HEK293T (cell line): ENCODE results near the gene BHLHE23.
A peak's percentile ranks its signal among the peaks of the same experiment; 100 is the strongest.

Source experiments
- CTCF ChIA-PET: fragments of 350-600 bp; formaldehyde crosslinking; extraction: SDS; loops from one replicate; lab custom pipeline; 2021; ENCODE audit warnings: antibody characterized with exemption, inconsistent platforms; lab: Yijun Ruan, JAX
- POLR2A ChIA-PET: fragments of 350-600 bp; formaldehyde crosslinking; extraction: SDS; loops from one replicate; lab custom pipeline; 2020; ENCODE audit warnings: antibody characterized with exemption, inconsistent platforms; lab: Yijun Ruan, JAX
- DNase-seq: peaks from one replicate; pipeline ENCODE4 v3.0.0; 2012; ENCODE audit warnings: mixed read lengths; ENCODE audit errors: extremely low spot score
- ARNT ChIP-seq: fragments of 450-650 bp; IDR thresholded peaks from 2 replicates; pipeline ENCODE4 v1.6.1; 2017; ENCODE audit warnings: mild to moderate bottlenecking
- BHLHE40 ChIP-seq: fragments of 450-650 bp; IDR thresholded peaks from 2 replicates; pipeline ENCODE4 v1.6.1; 2016; ENCODE audit warnings: mild to moderate bottlenecking, moderate library complexity, borderline replicate concordance
- CTBP1 ChIP-seq: fragments of 450-650 bp; IDR thresholded peaks from 2 replicates; pipeline ENCODE4 v1.6.1; 2016; ENCODE audit warnings: borderline replicate concordance
- ELF4 ChIP-seq: fragments of 450-650 bp; IDR thresholded peaks from 2 replicates; pipeline ENCODE4 v1.6.1; 2017; ENCODE audit warnings: antibody characterized with exemption
- FOXA1 ChIP-seq: fragments of 450-650 bp; IDR thresholded peaks from 2 replicates; pipeline ENCODE4 v1.6.1; 2016; ENCODE audit warnings: mild to moderate bottlenecking
- FOXK2 ChIP-seq: fragments of 450-650 bp; IDR thresholded peaks from 2 replicates; pipeline ENCODE4 v1.6.1; 2016; ENCODE audit warnings: mild to moderate bottlenecking
- FOXM1 ChIP-seq: fragments of 450-650 bp; IDR thresholded peaks from 2 replicates; pipeline ENCODE4 v1.6.1; 2017; ENCODE audit warnings: mild to moderate bottlenecking, borderline replicate concordance
- HDGF ChIP-seq: fragments of 450-650 bp; IDR thresholded peaks from 2 replicates; pipeline ENCODE4 v1.6.1; 2017; ENCODE audit warnings: antibody characterized with exemption, borderline replicate concordance
- L3MBTL2 ChIP-seq: fragments of 450-650 bp; conservative IDR thresholded peaks from 2 replicates; pipeline ENCODE4 v1.6.1; 2016; ENCODE audit warnings: mild to moderate bottlenecking
- LEF1 ChIP-seq: fragments of 450-650 bp; IDR thresholded peaks from 2 replicates; pipeline ENCODE4 v1.6.1; 2017; ENCODE audit warnings: mild to moderate bottlenecking, borderline replicate concordance
- NFRKB ChIP-seq: fragments of 450-650 bp; IDR thresholded peaks from 2 replicates; pipeline ENCODE4 v1.6.1; 2016; ENCODE audit warnings: mild to moderate bottlenecking, moderate library complexity
- SP1 ChIP-seq: fragments of 450-650 bp; IDR thresholded peaks from 2 replicates; pipeline ENCODE4 v1.6.1; 2017
- SUZ12 ChIP-seq: fragments of 450-650 bp; IDR thresholded peaks from 2 replicates; pipeline ENCODE4 v1.6.1; 2016; ENCODE audit warnings: mild to moderate bottlenecking
- TARDBP ChIP-seq: fragments of 450-650 bp; IDR thresholded peaks from 2 replicates; pipeline ENCODE4 v1.6.1; 2016
- ZNF384 ChIP-seq: fragments of 450-650 bp; IDR thresholded peaks from 2 replicates; pipeline ENCODE4 v1.6.1; 2016
- TF ChIP-seq, protein P1 (sequence below): fragments of 450-650 bp; IDR thresholded peaks from 2 replicates; pipeline ENCODE4 v1.6.1; 2016

The BHLHE23 gene

DNA sequence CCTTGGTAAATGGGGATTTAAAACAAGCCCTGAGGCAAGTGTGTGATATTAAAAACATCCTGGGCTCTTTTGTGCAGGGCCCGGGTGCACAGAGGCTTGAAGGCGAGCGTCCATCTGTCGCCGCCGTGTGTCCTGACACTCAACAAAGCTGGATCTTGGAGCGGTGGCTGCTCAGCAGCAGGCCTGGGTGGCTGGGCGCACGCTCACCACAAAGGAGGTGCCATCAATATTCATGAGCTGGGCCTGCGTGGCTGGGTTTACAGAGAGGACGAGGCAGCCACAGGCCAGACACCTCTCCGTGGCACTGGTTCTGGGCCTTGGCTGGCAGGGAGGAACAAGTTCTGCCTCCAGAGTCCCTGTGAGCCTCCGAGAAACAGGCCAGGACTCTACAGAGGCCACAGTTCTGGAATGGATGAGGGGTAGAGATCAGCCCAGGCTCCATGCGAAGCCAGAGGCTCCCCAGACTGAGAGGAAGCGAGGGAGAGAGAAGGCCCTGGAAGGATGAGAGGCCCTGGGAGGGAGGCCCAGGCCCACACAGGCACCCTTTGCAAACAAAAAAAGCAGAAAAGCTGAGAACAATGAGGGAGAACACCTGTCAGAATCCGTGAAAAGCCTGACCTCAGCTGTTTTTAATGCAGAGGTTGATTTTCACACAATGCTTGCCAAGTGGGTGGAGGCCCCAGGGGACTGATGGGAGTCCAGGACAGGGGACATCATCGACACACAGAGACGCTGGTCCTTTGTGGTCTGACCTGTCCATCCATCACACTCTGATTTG, 21.9 kb downstream of the BHLHE23 start:
- ChIA-PET POLR2A (no interaction called here), CTCF (no interaction called here)
- DNase-seq: no peak
- TF ChIP-seq ARNT: no peak
- no peak for TF ChIP-seq HDGF
- no peak for TF ChIP-seq NFRKB
- TF ChIP-seq ELF4: no peak
- TF ChIP-seq, protein P1, sequence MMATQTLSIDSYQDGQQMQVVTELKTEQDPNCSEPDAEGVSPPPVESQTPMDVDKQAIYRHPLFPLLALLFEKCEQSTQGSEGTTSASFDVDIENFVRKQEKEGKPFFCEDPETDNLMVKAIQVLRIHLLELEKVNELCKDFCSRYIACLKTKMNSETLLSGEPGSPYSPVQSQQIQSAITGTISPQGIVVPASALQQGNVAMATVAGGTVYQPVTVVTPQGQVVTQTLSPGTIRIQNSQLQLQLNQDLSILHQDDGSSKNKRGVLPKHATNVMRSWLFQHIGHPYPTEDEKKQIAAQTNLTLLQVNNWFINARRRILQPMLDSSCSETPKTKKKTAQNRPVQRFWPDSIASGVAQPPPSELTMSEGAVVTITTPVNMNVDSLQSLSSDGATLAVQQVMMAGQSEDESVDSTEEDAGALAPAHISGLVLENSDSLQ: no peak
- TF ChIP-seq SP1: no peak
- TF ChIP-seq FOXA1: no peak
- TF ChIP-seq FOXM1: no peak
- TF ChIP-seq SUZ12: no peak
- no peak for TF ChIP-seq L3MBTL2
- TF ChIP-seq ZNF384: no peak
- TF ChIP-seq FOXK2: no peak
- no peak for TF ChIP-seq TARDBP
- no peak for TF ChIP-seq LEF1

DNA sequence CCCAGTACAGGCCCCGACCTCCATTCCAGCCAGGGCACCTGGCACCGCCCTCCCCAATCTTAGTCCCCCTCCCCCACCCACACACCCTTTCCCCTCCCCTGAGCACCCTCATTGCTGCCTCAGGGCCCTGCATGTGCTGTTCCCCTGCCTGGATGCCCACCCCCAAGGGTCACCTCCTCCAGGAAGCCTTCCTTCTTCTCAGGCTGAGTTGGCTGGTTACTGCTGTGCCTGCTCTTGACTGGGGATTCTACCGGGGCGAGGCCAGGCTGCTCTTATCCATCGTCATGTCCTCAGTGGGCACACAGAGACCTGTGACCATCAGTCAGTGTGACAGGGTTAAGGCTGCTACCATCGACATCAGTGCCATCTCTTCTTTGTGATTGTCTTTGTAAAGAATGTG, 23.6 kb downstream of the BHLHE23 start:
- POLR2A ChIA-PET: no interaction called here
- DNase-seq: no peak
- TF ChIP-seq, protein P1: no peak
- TF ChIP-seq NFRKB (no peak), FOXK2 (no peak), SP1 (no peak), BHLHE40 (no peak), LEF1 (no peak), ZNF384 (no peak), ELF4 (no peak), FOXM1 (no peak), HDGF (no peak)
- CTCF ChIA-PET: no interaction called here

DNA sequence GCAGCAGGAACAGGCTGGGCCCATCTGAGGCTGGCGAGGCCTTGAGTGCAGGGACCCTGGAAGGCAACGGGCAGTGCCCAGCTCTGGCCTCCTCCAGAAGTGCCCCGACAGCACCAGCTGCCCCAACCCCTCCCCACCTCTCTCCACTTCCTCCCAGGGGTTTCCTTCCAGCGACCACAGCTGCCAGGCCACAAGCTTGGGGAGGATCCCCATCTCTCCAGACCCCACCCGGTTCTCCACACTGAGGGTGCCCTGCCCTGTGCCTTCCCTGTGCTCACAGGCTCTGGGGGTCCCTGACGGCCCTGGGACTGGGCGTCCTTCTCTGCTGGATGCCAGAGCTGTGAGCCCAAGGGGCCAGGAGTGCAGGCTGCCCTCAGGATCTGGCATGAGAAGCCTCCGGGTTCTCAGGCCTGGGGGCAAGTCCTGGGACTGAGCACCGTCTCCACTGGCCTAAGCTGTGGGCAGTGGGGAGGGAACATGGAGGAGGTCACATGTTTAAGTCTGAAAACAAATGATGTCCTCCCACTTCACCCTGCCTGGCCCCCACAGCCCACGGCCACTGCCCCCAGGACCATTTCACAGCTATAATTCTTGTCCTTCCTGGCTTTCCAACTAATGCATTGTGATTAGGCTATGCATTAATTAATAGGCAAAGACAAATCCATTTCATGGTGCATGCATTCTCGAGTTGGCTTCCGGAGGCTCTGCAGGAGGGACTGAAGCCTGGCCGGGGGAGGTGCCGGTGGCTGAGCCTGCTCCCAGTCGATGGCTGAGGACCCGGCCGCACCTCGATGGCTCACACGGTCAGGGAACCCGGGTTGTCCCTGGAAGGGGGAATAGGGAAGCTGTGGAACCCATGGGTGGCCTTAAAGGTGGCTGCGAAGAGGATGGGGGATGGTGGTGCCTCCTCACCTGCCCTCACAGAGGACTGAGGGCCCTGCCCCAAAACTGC, 24.4 kb downstream of the BHLHE23 start:
- no peak for DNase-seq

DNA sequence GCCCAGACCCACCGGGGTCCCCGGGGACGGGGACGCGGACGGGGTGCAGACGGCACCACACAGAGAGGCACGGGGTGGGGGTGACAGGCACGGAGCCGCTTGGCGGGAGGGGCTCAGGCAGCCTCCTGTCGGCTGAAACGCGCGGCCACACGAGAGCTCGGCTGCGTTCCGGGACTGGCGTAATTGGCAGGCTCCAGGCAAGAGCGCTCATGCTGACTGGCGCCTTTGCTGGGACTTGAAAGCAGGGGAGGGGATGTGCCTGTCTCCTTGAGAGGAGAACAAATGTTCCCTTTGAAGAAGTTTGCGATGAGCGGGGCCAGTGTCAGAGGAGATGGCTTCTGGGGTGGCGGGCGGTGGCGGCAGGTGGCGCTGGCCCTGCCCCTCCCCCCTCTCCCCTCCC, 25.8 kb downstream of the BHLHE23 start:
- ChIA-PET CTCF (interaction anchor here (1.0 to 1.1 kb wide), 2 partner anchors 8 to 28 kb away, joined by 3 read pairs; no protein-coding TSS in a partner anchor), POLR2A (no interaction called here)
- TF ChIP-seq TARDBP (no peak), ARNT (no peak), NFRKB (no peak), ELF4 (no peak), FOXK2 (no peak), LEF1 (no peak), SUZ12 (no peak), CTBP1 (no peak), ZNF384 (no peak)
- peak; percentile 30 for DNase-seq

More for the DNA sequence above, 24.4 kb downstream of the BHLHE23 start:
- POLR2A ChIA-PET: interaction anchor here (1.4 kb wide), 1 partner anchor 24 kb away, joined by 3 read pairs; the partner anchor contains the start of gene BHLHE23
- TF ChIP-seq NFRKB (no peak), L3MBTL2 (no peak), CTBP1 (no peak), TARDBP (no peak)
- CTCF ChIA-PET: interaction anchor here (1.1 kb wide), 1 partner anchor 10 kb away, joined by 3 read pairs; no protein-coding TSS in a partner anchor

DNA sequence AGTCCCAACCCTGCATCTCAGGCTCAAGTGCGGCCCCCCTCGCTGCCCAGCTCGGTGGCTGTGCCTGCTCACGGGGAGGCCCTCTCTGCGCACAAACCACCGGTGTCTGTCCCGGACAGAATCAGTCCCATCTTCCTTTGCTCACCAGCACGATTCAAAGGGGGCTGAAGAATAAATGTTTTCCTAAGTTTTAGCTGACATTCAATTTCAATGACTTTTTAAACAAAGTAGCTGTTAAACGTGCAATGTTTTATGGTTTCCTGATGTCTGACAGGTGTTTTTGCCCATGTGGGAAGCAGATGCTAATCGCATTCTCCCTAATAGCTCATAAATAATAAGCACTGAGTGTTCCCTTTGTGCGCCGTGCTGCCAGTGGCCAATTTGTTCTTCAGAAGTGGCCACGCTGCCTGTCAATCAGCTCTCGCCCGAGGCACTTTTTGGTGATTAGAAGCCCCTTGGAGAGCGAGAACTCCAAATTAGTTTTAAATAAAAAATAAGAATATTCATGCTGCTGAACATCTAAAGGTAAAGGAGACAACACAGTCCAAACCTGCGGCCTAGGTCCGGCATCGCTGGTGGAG, 26.3 kb downstream of the BHLHE23 start:
- CTCF ChIA-PET: interaction anchor here (1.0 to 1.1 kb wide), 2 partner anchors 8 to 29 kb away, joined by 3 read pairs; no protein-coding TSS in a partner anchor
- DNase-seq: no peak
- POLR2A ChIA-PET: no interaction called here
- TF ChIP-seq TARDBP (no peak), SP1 (no peak)
- TF ChIP-seq, protein P1: peak; percentile 58

DNA sequence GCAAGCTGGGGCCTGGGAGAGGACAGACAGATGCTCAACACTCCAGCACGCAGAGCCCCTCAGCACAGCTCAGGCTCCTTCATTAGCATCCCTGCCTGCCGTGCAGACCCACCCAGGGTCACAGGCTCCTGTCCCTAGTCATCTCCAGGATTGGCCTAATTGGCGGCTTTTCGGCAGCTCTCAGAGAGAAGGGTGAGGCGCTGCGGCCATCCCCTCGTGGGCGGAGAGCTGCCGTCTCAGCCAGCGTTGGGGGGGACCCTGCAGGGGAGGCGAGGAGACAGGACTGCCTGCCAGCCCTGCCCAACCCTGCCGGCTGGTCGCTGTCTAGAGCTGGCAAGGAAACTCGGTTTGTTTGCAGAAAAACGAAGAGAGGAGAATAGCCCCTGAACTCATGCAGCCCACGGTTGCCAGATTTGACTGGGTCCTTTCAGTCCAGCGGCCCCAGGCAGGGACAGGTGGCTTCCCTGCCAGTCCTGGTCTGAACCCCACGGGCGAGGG, 26.8 kb downstream of the BHLHE23 start:
- ChIA-PET CTCF (interaction anchor here (1.0 to 1.1 kb wide), 2 partner anchors 7 to 29 kb away, joined by 3 read pairs; no protein-coding TSS in a partner anchor), POLR2A (no interaction called here)
- TF ChIP-seq TARDBP (no peak), FOXA1 (no peak), HDGF (no peak), BHLHE40 (no peak), CTBP1 (no peak), SUZ12 (no peak), SP1 (no peak), ARNT (no peak), FOXM1 (no peak)
- TF ChIP-seq, protein P1: no peak
- no peak for DNase-seq
